Liver (tissue), 3 donors: ENCODE data around the gene APBA2.

Experiments used
- ATF3 ChIP-seq: IDR thresholded peaks from 2 replicates; pipeline ENCODE4 v1.6.1; 2016; ENCODE audit warnings: antibody characterized with exemption
- CTCF ChIP-seq: fragments of 150-350 bp; IDR thresholded peaks from 2 replicates; pipeline ENCODE4 v1.5.1; 2017; ENCODE audit warnings: improper control_type of control experiment, low read depth, low read length; ENCODE audit not compliant: missing input control
- FOXA1 ChIP-seq: IDR thresholded peaks from 2 replicates; pipeline ENCODE4 v1.6.1; 2016; ENCODE audit warnings: antibody characterized with exemption
- GABPA ChIP-seq, 2 donors: IDR thresholded peaks in 1 of 2; conservative IDR thresholded peaks in 1 of 2; 2 replicates each; pipeline ENCODE4 v1.6.1; 2016; ENCODE audit warnings: antibody characterized with exemption in 2 of 2, mild to moderate bottlenecking in 1 of 2, moderate library complexity in 1 of 2
- HNF4A ChIP-seq, 2 donors: conservative IDR thresholded peaks; 2 replicates each; pipeline ENCODE4 v1.6.1; 2016; ENCODE audit warnings: antibody characterized with exemption in 2 of 2, mild to moderate bottlenecking in 2 of 2
- MAX ChIP-seq: IDR thresholded peaks from 2 replicates; pipeline ENCODE4 v1.6.1; 2016; ENCODE audit warnings: antibody characterized with exemption
- RAD21 ChIP-seq, 2 donors: IDR thresholded peaks; 2 replicates each; pipeline ENCODE4 v1.6.1; 2016; ENCODE audit warnings: antibody characterized with exemption in 2 of 2, mild to moderate bottlenecking in 2 of 2
- REST ChIP-seq: IDR thresholded peaks from 2 replicates; pipeline ENCODE4 v1.6.1; 2016; ENCODE audit warnings: antibody characterized with exemption, mild to moderate bottlenecking
- SP1 ChIP-seq: IDR thresholded peaks from 2 replicates; pipeline ENCODE4 v1.6.1; 2018; ENCODE audit warnings: antibody characterized with exemption, mild to moderate bottlenecking
- YY1 ChIP-seq: IDR thresholded peaks from 2 replicates; pipeline ENCODE4 v1.6.1; 2016; ENCODE audit warnings: antibody characterized with exemption, mild to moderate bottlenecking
- ZBTB33 ChIP-seq: IDR thresholded peaks from 2 replicates; pipeline ENCODE4 v1.6.1; 2016; ENCODE audit warnings: antibody characterized with exemption
- donor health status: healthy.
- donor health status: healthy.

GRCh38 chr15:29162411-29162810 is 276.6 kb downstream of the APBA2 start:
- TF ChIP-seq CTCF (no peak), HNF4A (conservative IDR thresholded peaks at IDR 0.05) (no peak), REST (no peak), MAX (no peak), YY1 (no peak), RAD21 (IDR thresholded peaks at IDR 0.05) (no peak), SP1 (no peak), FOXA1 (no peak), GABPA (IDR thresholded peaks at IDR 0.05 in 1 of 2, conservative IDR thresholded peaks at IDR 0.05 in 1 of 2) (no peak), ATF3 (no peak), ZBTB33 (no peak)
